K562 (cell line): ENCODE results near the gene CDCA4. TPM values are rescaled to one million over a fixed set of nuclear protein-coding genes. Genes with fewer than 3 reads are reported as not detected.

Source experiments
- ATAC-seq: fragments of 200-7000 bp; cut with Tn5 transposase; 3 replicates; pipeline ENCODE4 v1.9.1; 2020; ENCODE audit warnings: moderate library complexity
- BruUV-seq: library from RNA; stranded (reverse); fragments of 400-500 nt; replicated peaks from 2 replicates; lab custom pipeline; 2021; lab: Mats Ljungman, UMichigan
- CTCF ChIA-PET: fragments of 300-600 bp; formaldehyde crosslinking; extraction: SDS; loops from one replicate; lab custom pipeline; 2021; ENCODE audit warnings: low intra/inter-chr PET ratio; lab: Yijun Ruan, JAX
- POLR2A ChIA-PET: fragments of 300-600, 350-650 bp; sonication (Branson Sonifier 250); formaldehyde crosslinking; extraction: SDS; loops from one replicate; lab custom pipeline; 2021; ENCODE audit warnings: antibody characterized with exemption, inconsistent platforms; lab: Yijun Ruan, JAX
- DNase-seq, 4 experiments: peaks; one replicate each; pipeline versions ENCODE4 v3.0.0 to v3.0.0-alpha.2; 2011 to 2018; ENCODE audit warnings: low spot score in 3 of 4, mixed read lengths in 3 of 4; ENCODE audit errors: extremely low read depth in 1 of 4
- FAIRE-seq: peaks from 2 replicates; lab custom pipeline; 2011; peaks lifted over from hg19 to GRCh38; lab: Jason Lieb, UNC
- H2AFZ ChIP-seq: 2 replicates; pipeline ENCODE4 v1.6.0; 2011; ENCODE audit warnings: low read depth, low read length, control low read depth, inconsistent platforms
- H3K27ac ChIP-seq: fragments of 200-600 bp; 3 replicates; pipeline ENCODE4 v1.8.0; 2011; ENCODE audit warnings: low read depth, mild to moderate bottlenecking, control low read depth, inconsistent platforms, low read length, moderate library complexity, mixed read lengths; ENCODE audit errors: extremely low read depth
- H3K27me3 ChIP-seq, 2 experiments: fragments of 300-600 bp in 1 of 2; 2 replicates in 1 of 2; 3 replicates in 1 of 2; pipeline versions ENCODE4 v1.6.0 to v1.8.0; 2011; ENCODE audit warnings: inconsistent platforms in 2 of 2, low read length in 2 of 2, mild to moderate bottlenecking in 1 of 2, mixed read lengths in 1 of 2, moderate library complexity in 1 of 2; ENCODE audit not compliant: control insufficient read depth in 2 of 2, insufficient read depth in 2 of 2
- H3K36me3 ChIP-seq: fragments of 300-600 bp; 3 replicates; pipeline ENCODE4 v1.8.0; 2011; ENCODE audit warnings: mild to moderate bottlenecking, low read length, inconsistent platforms; ENCODE audit not compliant: control insufficient read depth, insufficient read depth
- H3K4me1 ChIP-seq, 2 experiments: fragments of 200-600 bp in 1 of 2; replicated peaks in 1 of 2; 2 replicates in 1 of 2; 3 replicates in 1 of 2; pipeline versions ENCODE4 v1.5.1 to v1.8.0; 2011; ENCODE audit warnings: inconsistent platforms in 2 of 2, low read length in 2 of 2, mild to moderate bottlenecking in 1 of 2, mixed read lengths in 1 of 2, moderate library complexity in 1 of 2; ENCODE audit not compliant: control insufficient read depth in 2 of 2, insufficient read depth in 2 of 2
- H3K4me2 ChIP-seq: 2 replicates; pipeline ENCODE4 v1.6.1; 2011; ENCODE audit warnings: low read length, control low read depth, inconsistent platforms, mixed read lengths; ENCODE audit not compliant: insufficient read depth
- H3K4me3 ChIP-seq: fragments of 200-600 bp; sonication (generic), shearing (Covaris generic); 2 replicates; pipeline ENCODE4 v1.5.1; 2016; ENCODE audit warnings: control low read depth, inconsistent platforms
- H3K79me2 ChIP-seq: fragments of 200-600 bp; 3 replicates; pipeline ENCODE4 v1.8.0; 2011; ENCODE audit warnings: low read length, inconsistent platforms; ENCODE audit not compliant: control insufficient read depth, insufficient read depth
- H3K9ac ChIP-seq, 2 experiments: 2 replicates each; pipeline versions ENCODE4 v1.6.0 to v1.6.1; 2011; ENCODE audit warnings: low read depth in 2 of 2, low read length in 2 of 2, control low read depth in 1 of 2, inconsistent platforms in 1 of 2, mild to moderate bottlenecking in 1 of 2, mixed read lengths in 1 of 2; ENCODE audit not compliant: insufficient read depth in 1 of 2
- H3K9me1 ChIP-seq: one replicate; pipeline ENCODE4 v1.6.0; 2011; ENCODE audit warnings: inconsistent platforms, mild to moderate bottlenecking, low read length, moderate library complexity; ENCODE audit not compliant: control insufficient read depth, insufficient read depth
- H3K9me3 ChIP-seq: replicated peaks from 2 replicates; pipeline ENCODE4 v1.5.1; 2011; ENCODE audit warnings: low read depth, low read length, inconsistent platforms; ENCODE audit not compliant: control insufficient read depth, insufficient read depth
- H4K20me1 ChIP-seq: replicated peaks from 2 replicates; pipeline ENCODE4 v1.6.1; 2011; ENCODE audit warnings: low read length, inconsistent platforms, mixed read lengths; ENCODE audit not compliant: control insufficient read depth, insufficient read depth
- BACH1 ChIP-seq: fragments of 200-800 bp; sonication (Bioruptor generic); IDR thresholded peaks from 2 replicates; pipeline ENCODE4 v1.6.1; 2016; ENCODE audit warnings: missing genetic modification characterization, missing compliant biosample characterization
- CHD7 ChIP-seq: fragments of 200-600 bp; sonication (generic); IDR thresholded peaks from one replicate; pipeline ENCODE4 v1.6.1; 2012; ENCODE audit warnings: mild to moderate bottlenecking, low read depth, low read length, inconsistent platforms
- DLX4 ChIP-seq: fragments of 250-450 bp; sonication (Bioruptor Pico); IDR thresholded peaks from 2 replicates; pipeline ENCODE4 v1.6.1; 2021; ENCODE audit warnings: mild to moderate bottlenecking
- RBFOX2 ChIP-seq: fragments of 200-400 bp; formaldehyde crosslinking; IDR thresholded peaks from 2 replicates; pipeline ENCODE4 v1.6.1; 2017; ENCODE audit warnings: low read depth, mild to moderate bottlenecking, low read length, moderate library complexity
- SMARCB1 ChIP-seq: IDR thresholded peaks from 2 replicates; pipeline ENCODE4 v1.6.1; 2011; ENCODE audit warnings: improper control_type of control experiment, low read depth; ENCODE audit not compliant: insufficient read length
- WGBS: fragments of 100-300 bp; shearing (Covaris generic); methylation state at CpG from one replicate; pipeline ENCODE4 v1.1.6; 2016; ENCODE audit warnings: low coverage, mixed read lengths; ENCODE audit not compliant: insufficient coverage; ENCODE audit errors: missing lambda C conversion rate; 5-methylcytosine and 5-hydroxymethylcytosine counted together
- in situ Hi-C: fragments of 300-500 bp; cut with MboI; formaldehyde crosslinking; loops from 4 replicates; pipeline ENCODE4 v1.15.0; 2018; ENCODE audit warnings: inconsistent platforms, mixed read lengths
- intact Hi-C: fragments of 100-400 bp; cut with micrococcal nuclease; formaldehyde crosslinking; loops from 2 replicates; pipeline ENCODE4 v1.14.2; 2022
- polyA plus RNA-seq, 8 experiments: library from polyadenylated mRNA; depleted of rRNA in 4 of 8; stranded (reverse) in 5 of 8; unstranded in 3 of 8; fragments of >200 nt; fragmentation: Nextera tagmentation in 2 of 8; fragmentation: Illumina TruSeq in 1 of 8; extraction: Ambion mirVana in 2 of 8; extraction: Trizol in 1 of 8; gene quantifications; 2 replicates each; pipeline versions ENCODE4 v1.2.1 to v1.2.3, GENCODE V29; 2011 to 2014; ENCODE audit warnings: inconsistent platforms in 1 of 8, missing spikeins in 1 of 8
- total RNA-seq, 7 experiments: library from RNA; depleted of rRNA in 6 of 7; stranded (reverse); fragments of >200 nt in 6 of 7; fragmentation: Illumina TruSeq in 2 of 7; extraction: Trizol in 2 of 7; gene quantifications; 2 replicates each; pipeline versions ENCODE4 v1.2.1 to v1.2.3, GENCODE V29; 2011 to 2021; ENCODE audit warnings: low replicate concordance in 1 of 7

The CDCA4 gene
- total and polyA plus RNA-seq, 9 of the 15 experiments (the other 6 are each of a cell fraction or from before 2014, with no cell fraction given) = 6.6 to 44.2 (median 23.0) TPM

GRCh38 chr14:105014032-105014431 lies 6.9 kb downstream of the CDCA4 start:
- no peak overlapping the region for H3K9ac ChIP-seq
- DNase-seq (no peak), ATAC-seq (no peak), FAIRE-seq (no peak)
- peaks cover 67% of the 10 kb centered on the region; the same call in 2 of the 3 replicates for H3K36me3 ChIP-seq
- WGBS = 74% methylated on average over 9 of the region's 9 CpGs
- ChIA-PET CTCF (no interaction called here), POLR2A (interaction anchor here (1.1 to 4.0 kb wide), 2 partner anchors 8 to 20 kb away, joined by 3 to 28 read pairs; no protein-coding TSS in a partner anchor)
- no peak overlapping the region for H3K4me2 ChIP-seq
- intact Hi-C loops (no loop called here), in situ Hi-C loops (no loop called here)
- no peaks in the 10 kb centered on the region for H3K27me3 ChIP-seq
- peaks cover 99% of the 10 kb centered on the region for H3K79me2 ChIP-seq
- BruUV-seq = no TSS peak
- peaks cover 4% of the 10 kb centered on the region for H3K9me1 ChIP-seq
- H3K27ac ChIP-seq = no peak overlapping the region
- peaks cover 32 to 33% of the 10 kb centered on the region in 2 experiments for H3K4me1 ChIP-seq
- H3K4me3 ChIP-seq = no peak overlapping the region
- no peaks in the 10 kb centered on the region for H3K9me3 ChIP-seq
- H2AFZ ChIP-seq = no peak overlapping the region
- peaks cover 50% of the 10 kb centered on the region for H4K20me1 ChIP-seq
- TF ChIP-seq BACH1 (tag) (no peak), CHD7 (no peak), DLX4 (CRISPR knock-in tag) (no peak), SMARCB1 (no peak), RBFOX2 (peak; percentile 42)
